ENCODE data around the gene GRM4.

Gene GRM4

DNA sequence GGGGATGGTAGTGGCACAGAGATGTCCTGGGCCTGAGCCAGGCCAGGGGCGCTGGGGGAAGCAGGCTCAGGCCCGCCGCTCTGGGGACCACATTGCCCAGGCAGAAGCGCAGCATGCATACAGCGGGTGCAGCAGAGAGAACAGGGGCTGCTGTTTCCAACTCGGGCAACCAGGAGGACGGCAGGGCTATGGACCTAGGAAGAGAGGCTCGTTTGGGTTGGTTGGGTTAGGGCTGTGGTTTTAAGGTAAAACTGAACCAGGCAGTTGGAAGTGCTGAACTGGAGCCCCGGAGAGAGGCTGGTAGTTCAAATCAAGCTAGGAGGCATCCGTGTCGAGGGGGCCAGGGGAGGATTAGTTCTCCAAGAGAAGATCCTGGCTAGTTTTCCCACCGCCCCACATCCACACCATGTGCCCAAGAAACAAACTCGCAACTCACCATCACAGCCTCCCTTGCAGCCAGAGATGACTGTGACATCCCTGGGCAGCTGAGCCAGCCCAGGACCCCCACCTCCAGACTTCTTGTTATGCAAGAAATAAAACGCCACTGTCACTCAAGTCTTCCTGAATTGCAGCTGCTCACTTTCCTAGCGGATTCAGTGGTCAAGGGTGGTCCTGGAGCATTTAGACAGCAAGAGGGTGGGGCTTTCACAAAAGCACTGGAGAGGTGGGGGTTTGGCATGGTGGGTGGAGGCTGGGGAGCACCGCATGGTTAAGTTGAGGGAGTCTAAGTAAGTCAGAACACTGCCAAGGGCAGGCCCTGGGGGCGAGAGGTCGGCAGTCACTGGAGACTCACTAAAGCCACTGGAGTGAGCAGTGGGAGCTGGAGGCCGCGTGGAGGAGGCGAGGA is 161.2 kb downstream of the GRM4 start:
- TF ChIP-seq, protein P1, sequence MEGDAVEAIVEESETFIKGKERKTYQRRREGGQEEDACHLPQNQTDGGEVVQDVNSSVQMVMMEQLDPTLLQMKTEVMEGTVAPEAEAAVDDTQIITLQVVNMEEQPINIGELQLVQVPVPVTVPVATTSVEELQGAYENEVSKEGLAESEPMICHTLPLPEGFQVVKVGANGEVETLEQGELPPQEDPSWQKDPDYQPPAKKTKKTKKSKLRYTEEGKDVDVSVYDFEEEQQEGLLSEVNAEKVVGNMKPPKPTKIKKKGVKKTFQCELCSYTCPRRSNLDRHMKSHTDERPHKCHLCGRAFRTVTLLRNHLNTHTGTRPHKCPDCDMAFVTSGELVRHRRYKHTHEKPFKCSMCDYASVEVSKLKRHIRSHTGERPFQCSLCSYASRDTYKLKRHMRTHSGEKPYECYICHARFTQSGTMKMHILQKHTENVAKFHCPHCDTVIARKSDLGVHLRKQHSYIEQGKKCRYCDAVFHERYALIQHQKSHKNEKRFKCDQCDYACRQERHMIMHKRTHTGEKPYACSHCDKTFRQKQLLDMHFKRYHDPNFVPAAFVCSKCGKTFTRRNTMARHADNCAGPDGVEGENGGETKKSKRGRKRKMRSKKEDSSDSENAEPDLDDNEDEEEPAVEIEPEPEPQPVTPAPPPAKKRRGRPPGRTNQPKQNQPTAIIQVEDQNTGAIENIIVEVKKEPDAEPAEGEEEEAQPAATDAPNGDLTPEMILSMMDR (IDR thresholded peaks at IDR 0.05; ENCODE audit: insufficient read depth, missing control alignments), result no peak
- FAIRE-seq, result no peak

DNA sequence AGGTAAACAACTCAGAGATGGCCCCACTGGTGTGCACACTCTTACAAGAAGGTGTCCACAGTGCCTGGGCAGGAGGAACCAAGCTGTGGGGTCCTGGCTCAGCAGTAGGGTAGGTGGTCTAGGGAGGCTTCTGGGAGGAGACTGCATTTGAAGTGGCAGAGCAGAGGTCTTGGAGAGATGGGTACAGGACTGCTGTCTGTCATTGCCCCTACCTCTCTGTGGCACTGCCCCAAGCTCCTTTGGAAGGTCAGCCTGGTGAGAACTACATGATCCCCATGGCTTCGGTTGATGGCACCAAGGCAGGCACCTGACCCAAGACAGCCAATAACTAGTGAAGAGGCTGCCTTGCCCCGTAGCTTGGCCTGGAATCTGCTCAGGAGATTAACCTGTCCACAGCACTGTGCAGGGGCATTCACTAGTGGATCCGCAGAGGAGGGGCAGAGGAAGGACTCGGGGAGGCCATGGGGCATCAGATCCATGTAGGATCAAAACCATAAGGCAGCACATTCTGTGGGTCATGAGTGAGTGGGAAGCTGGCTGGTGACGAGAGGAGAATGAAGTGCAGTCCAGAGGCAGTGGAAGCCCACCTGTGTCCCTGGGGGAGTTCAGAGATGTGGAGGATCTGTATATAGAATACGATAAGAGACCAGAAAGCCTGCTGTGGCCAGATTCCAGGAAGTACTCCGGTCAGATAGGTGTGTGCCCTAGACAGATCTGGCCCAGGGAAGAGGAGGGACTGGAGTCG is 162.0 kb downstream of the GRM4 start:
- DNase-seq (ENCODE audit: insufficient read length, low spot score) (no peak), FAIRE-seq (no peak)
- TF ChIP-seq, protein P1 (IDR thresholded peaks at IDR 0.05; ENCODE audit: insufficient read depth, missing control alignments), result no peak

More for the DNA sequence above, 161.2 kb downstream of the GRM4 start:
- no peak for DNase-seq (ENCODE audit: insufficient read length, low spot score)

- DNase-seq (ENCODE audit: insufficient read length, low spot score) (no peak), FAIRE-seq (no peak)
- TF ChIP-seq, protein P1 (IDR thresholded peaks at IDR 0.05; ENCODE audit: insufficient read depth, missing control alignments), result no peak
Measured at GRCh38 chr6:33983109-33983716, 162.7 kb downstream of the GRM4 start.

DNA sequence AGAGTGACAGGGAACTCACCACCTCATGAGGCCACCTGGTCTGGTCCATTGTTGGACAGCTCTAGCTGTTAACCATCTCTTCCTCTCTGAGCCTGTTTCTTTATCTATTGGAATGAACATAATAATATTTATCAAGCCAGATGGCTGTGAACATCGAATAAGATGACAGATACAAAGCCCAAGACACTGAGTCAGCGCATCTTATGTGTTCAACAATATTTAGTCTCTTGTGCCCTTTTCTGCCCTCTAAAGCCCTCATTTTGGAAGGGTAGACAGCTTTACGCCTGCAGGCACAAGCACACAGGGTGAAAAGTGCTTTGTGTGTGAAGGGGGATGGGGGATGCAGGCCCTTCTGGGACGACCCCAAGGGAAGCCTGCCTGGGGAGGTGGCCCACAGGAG is 164.0 kb downstream of the GRM4 start:
- DNase-seq (ENCODE audit: insufficient read length, low spot score) (no peak), FAIRE-seq (no peak)
- TF ChIP-seq, protein P1 (IDR thresholded peaks at IDR 0.05; ENCODE audit: insufficient read depth, missing control alignments), result no peak

DNA sequence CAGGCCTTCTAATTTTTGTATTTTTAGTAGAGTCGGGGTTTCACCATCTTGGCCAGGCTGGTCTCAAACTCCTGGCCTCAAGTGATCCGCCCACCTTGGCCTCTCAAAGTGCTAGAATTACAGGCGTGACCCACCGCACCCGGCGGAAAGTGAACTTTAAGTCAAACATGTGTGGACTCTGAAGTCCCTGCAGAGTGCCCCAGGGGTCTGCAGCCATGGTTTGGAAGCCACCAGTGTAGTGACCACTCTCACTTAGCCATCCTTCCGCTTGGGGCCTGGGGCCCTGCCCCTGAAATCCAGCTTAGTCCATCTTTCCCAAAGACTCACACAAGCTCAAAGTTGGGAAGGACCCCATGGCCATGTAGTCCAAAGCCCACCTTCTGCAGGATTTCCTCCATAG is 164.5 kb downstream of the GRM4 start:
- TF ChIP-seq, protein P1 (IDR thresholded peaks at IDR 0.05; ENCODE audit: insufficient read depth, missing control alignments), result no peak
- no peak for DNase-seq (ENCODE audit: insufficient read length, low spot score)

DNA sequence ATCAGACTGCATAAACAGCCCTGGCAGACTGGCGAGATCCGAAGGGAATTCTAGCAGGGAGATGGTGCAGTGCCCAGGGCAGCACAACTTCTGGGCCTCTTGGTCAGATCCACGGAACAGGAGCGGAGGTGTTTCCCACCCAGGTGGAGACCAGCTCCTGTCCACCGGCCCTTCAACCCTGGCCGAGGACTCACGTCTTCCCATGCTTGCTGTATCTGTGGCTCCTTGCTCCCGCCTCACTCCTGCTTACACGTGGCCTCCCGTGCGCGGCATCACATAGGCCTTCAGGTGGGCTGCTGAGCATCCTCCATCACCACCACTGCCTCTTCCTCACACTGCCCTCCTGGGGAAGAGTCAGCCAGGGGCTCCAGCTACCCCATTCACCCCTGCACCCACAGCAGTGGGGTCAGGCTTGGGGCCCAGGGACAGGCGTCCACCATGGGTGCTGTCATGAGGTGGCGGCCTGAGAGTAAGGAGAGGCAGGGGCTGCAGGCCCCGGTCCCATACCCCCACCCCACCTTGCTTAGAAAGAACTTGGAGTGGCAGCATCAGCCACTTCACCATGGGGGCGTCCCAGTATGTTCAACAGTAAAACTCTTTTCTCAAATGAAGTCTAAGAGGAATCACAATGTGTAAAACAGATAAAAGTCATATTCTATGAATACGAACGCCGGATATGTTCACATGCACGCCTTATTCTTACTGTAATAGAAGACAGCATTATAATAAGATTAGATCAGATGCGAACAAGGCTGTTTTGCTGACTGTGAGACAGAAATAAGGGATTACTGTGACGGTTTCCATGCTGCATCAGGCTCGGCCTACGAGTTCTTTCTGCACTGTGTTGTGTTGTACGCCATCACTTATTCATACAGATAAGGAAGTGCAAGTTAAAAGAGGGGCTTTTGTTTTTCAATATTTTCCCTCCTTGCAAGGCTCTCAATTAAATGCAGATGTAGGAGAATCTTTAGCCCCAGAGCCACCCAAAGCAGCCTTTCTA is 165.4 kb downstream of the GRM4 start:
- FAIRE-seq (no peak), DNase-seq (ENCODE audit: insufficient read length, low spot score) (peak; percentile 11)
- TF ChIP-seq, protein P1 (IDR thresholded peaks at IDR 0.05; ENCODE audit: insufficient read depth, missing control alignments), result no peak

More for the DNA sequence above, 164.5 kb downstream of the GRM4 start:
- no peak for FAIRE-seq

Data from D721Med (cell line).